Mammary epithelial cell (primary cell): ENCODE data around the gene LURAP1L.

Experiments
- EZH2 ChIP-seq: IDR thresholded peaks from 2 replicates; pipeline ENCODE4 v1.6.1; 2012; ENCODE audit warnings: low read length, inconsistent platforms, borderline replicate concordance
- TF ChIP-seq, protein P1 (sequence below), 2 donors: IDR thresholded peaks in 1 of 2; conservative IDR thresholded peaks in 1 of 2; 2 replicates each; pipeline ENCODE4 v1.5.1; 2011 to 2012; ENCODE audit warnings: inconsistent platforms in 2 of 2, low read length in 2 of 2, mild to moderate bottlenecking in 2 of 2, control low read depth in 1 of 2, low read depth in 1 of 2; ENCODE audit not compliant: insufficient read depth in 1 of 2; ENCODE audit errors: extremely low read depth in 1 of 2

DNA sequence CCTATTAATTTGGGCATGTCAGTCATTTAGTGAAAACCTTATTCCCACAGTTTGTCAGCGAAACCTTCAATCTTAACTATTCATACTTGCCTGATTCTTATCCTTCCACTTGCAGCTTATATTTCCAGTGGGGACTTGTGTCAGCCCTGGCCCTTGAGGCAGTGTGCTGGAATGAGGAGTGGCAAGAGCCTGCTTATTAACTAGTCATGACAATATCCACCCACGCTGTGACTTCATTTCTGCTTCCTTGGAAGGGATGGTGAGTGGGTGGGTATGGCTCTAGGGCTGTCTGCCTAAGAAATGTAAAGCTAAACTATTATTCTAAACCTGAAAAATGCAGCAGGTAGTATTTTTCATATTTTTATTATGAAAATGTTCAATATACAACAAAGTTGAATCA is 34.0 kb upstream of the LURAP1L start:
- TF ChIP-seq EZH2: no peak
- TF ChIP-seq, protein P1, sequence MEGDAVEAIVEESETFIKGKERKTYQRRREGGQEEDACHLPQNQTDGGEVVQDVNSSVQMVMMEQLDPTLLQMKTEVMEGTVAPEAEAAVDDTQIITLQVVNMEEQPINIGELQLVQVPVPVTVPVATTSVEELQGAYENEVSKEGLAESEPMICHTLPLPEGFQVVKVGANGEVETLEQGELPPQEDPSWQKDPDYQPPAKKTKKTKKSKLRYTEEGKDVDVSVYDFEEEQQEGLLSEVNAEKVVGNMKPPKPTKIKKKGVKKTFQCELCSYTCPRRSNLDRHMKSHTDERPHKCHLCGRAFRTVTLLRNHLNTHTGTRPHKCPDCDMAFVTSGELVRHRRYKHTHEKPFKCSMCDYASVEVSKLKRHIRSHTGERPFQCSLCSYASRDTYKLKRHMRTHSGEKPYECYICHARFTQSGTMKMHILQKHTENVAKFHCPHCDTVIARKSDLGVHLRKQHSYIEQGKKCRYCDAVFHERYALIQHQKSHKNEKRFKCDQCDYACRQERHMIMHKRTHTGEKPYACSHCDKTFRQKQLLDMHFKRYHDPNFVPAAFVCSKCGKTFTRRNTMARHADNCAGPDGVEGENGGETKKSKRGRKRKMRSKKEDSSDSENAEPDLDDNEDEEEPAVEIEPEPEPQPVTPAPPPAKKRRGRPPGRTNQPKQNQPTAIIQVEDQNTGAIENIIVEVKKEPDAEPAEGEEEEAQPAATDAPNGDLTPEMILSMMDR (conservative IDR thresholded peaks at IDR 0.05 in 1 of 2, IDR thresholded peaks at IDR 0.05 in 1 of 2; ENCODE audit: extremely low read depth in 1 of 2, insufficient read depth in 1 of 2, low read depth in 1 of 2, low read length in 2 of 2): no peak
